D341Med (cell line): ENCODE measurements around the gene SETD5.

Experiments
- DNase-seq: peaks from one replicate; pipeline ENCODE4 v3.0.0; 2012; ENCODE audit warnings: low spot score

Gene SETD5

GRCh38 chr3:9388562-9389272 is 8.7 kb upstream of the SETD5 start:
- no peak for DNase-seq

GRCh38 chr3:9390265-9390888 is 7.0 kb upstream of the SETD5 start:
- no peak for DNase-seq

GRCh38 chr3:9392041-9392440 is 5.4 kb upstream of the SETD5 start:
- no peak for DNase-seq

- no peak for DNase-seq
Observed at GRCh38 chr3:9395570-9396300, 1.7 kb upstream of the SETD5 start.

- peak; percentile 81 for DNase-seq
Observed at GRCh38 chr3:9396301-9396631, 1.1 kb upstream of the SETD5 start.

GRCh38 chr3:9396632-9397331 is 633 bp upstream of the SETD5 start:
- peak; percentile 90 for DNase-seq

- DNase-seq: peak; percentile 33
Observed at GRCh38 chr3:9397906-9398699, 688 bp downstream of the SETD5 start.

GRCh38 chr3:9398700-9399336 is 1.4 kb downstream of the SETD5 start:
- DNase-seq: no peak

GRCh38 chr3:9399337-9399703 is 1.9 kb downstream of the SETD5 start:
- no peak for DNase-seq

GRCh38 chr3:9399746-9400145 is 2.3 kb downstream of the SETD5 start:
- peak; percentile 77 for DNase-seq

GRCh38 chr3:9400616-9401015 is 3.2 kb downstream of the SETD5 start:
- DNase-seq: no peak

- no peak for DNase-seq
Observed at GRCh38 chr3:9401986-9402385, 4.6 kb downstream of the SETD5 start.

GRCh38 chr3:9402410-9403228 is 5.2 kb downstream of the SETD5 start:
- DNase-seq: peak; percentile 48

GRCh38 chr3:9403463-9403862 is 6.0 kb downstream of the SETD5 start:
- no peak for DNase-seq

- DNase-seq: peak; percentile 39
Observed at GRCh38 chr3:9404680-9405079, 7.3 kb downstream of the SETD5 start.

GRCh38 chr3:9405756-9406155 is 8.3 kb downstream of the SETD5 start:
- DNase-seq: no peak

- no peak for DNase-seq
Observed at GRCh38 chr3:9406856-9407626, 9.6 kb downstream of the SETD5 start.

- DNase-seq: no peak
Observed at GRCh38 chr3:9408061-9408460, 10.6 kb downstream of the SETD5 start.

GRCh38 chr3:9408546-9408945 is 11.1 kb downstream of the SETD5 start:
- DNase-seq: no peak
